ENCODE results near the gene SBF1.

SBF1 gene

GRCh38 chr22:50461979-50462540 is 12.8 kb downstream of the SBF1 start:
- H3K4me1 ChIP-seq (ENCODE audit: low read depth, poor library complexity, severe bottlenecking), result no peaks in the 10 kb centered on the region
- H4K20me1 ChIP-seq (ENCODE audit: insufficient read depth), result no peaks in the 10 kb centered on the region
- H3K9ac ChIP-seq, result no peak overlapping the region
- no peak overlapping the region for H3K4me3 ChIP-seq (IDR thresholded peaks at IDR 0.05; ENCODE audit: insufficient read depth, low read depth, low read length)
- H2AFZ ChIP-seq (ENCODE audit: low read depth), result no peak overlapping the region
- no peak overlapping the region for H3K4me2 ChIP-seq
- no peak for TF ChIP-seq CTCF (conservative IDR thresholded peaks at IDR 0.05; ENCODE audit: low read depth, low read length)
- no peaks in the 10 kb centered on the region for H3K79me2 ChIP-seq (ENCODE audit: insufficient read depth, low read depth)
- H3K27me3 ChIP-seq (ENCODE audit: insufficient read depth, low read depth), result no peaks in the 10 kb centered on the region
- no peak overlapping the region for H3K27ac ChIP-seq
- H3K36me3 ChIP-seq (ENCODE audit: insufficient read depth), result no peaks in the 10 kb centered on the region

GRCh38 chr22:50461536-50461935 is 13.3 kb downstream of the SBF1 start:
- Histone ChIP-seq H3K27ac (no peak overlapping the region), H3K4me3 (IDR thresholded peaks at IDR 0.05; ENCODE audit: insufficient read depth, low read depth, low read length) (no peak overlapping the region), H3K9ac (no peak overlapping the region), H4K20me1 (ENCODE audit: insufficient read depth) (no peaks in the 10 kb centered on the region), H3K36me3 (ENCODE audit: insufficient read depth) (no peaks in the 10 kb centered on the region), H3K4me2 (no peak overlapping the region), H3K79me2 (ENCODE audit: insufficient read depth, low read depth) (no peaks in the 10 kb centered on the region), H3K4me1 (ENCODE audit: low read depth, poor library complexity, severe bottlenecking) (no peaks in the 10 kb centered on the region), H3K27me3 (ENCODE audit: insufficient read depth, low read depth) (no peaks in the 10 kb centered on the region), H2AFZ (ENCODE audit: low read depth) (no peak overlapping the region)
- TF ChIP-seq CTCF (conservative IDR thresholded peaks at IDR 0.05; ENCODE audit: low read depth, low read length), result no peak

DNA sequence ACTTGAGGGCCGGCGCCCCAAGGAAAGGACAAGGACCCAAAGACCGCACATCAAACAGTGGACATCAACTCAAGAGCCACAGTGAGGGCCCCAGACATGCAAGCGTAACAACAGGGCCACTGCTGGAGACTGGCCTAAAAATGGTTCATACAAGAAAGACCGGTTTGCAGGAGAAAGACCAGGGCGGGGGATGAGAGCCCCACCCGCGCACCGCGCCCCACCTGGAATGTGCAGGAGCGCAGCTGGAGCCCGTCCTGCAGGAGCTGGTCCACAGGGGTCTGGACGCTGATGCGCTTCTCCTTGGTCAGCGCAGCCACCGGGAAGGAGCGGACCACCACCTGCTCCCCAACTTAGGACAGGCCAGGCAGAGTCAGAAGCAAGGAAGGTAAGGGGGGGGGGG is 13.9 kb downstream of the SBF1 start:
- H4K20me1 ChIP-seq (ENCODE audit: insufficient read depth), result no peaks in the 10 kb centered on the region
- no peak overlapping the region for H3K9ac ChIP-seq
- H3K27ac ChIP-seq, result no peak overlapping the region
- H3K79me2 ChIP-seq (ENCODE audit: insufficient read depth, low read depth), result no peaks in the 10 kb centered on the region
- H3K36me3 ChIP-seq (ENCODE audit: insufficient read depth), result no peaks in the 10 kb centered on the region
- no peaks in the 10 kb centered on the region for H3K4me1 ChIP-seq (ENCODE audit: low read depth, poor library complexity, severe bottlenecking)
- no peaks in the 10 kb centered on the region for H3K27me3 ChIP-seq (ENCODE audit: insufficient read depth, low read depth)
- no peak overlapping the region for H3K4me2 ChIP-seq
- H2AFZ ChIP-seq (ENCODE audit: low read depth), result no peak overlapping the region
- no peak for TF ChIP-seq CTCF (conservative IDR thresholded peaks at IDR 0.05; ENCODE audit: low read depth, low read length)
- H3K4me3 ChIP-seq (IDR thresholded peaks at IDR 0.05; ENCODE audit: insufficient read depth, low read depth, low read length), result no peak overlapping the region

- Histone ChIP-seq H4K20me1 (ENCODE audit: insufficient read depth) (no peaks in the 10 kb centered on the region), H3K4me2 (no peak overlapping the region), H3K4me1 (ENCODE audit: low read depth, poor library complexity, severe bottlenecking) (no peaks in the 10 kb centered on the region), H3K9ac (no peak overlapping the region), H3K79me2 (ENCODE audit: insufficient read depth, low read depth) (no peaks in the 10 kb centered on the region), H3K27me3 (ENCODE audit: insufficient read depth, low read depth) (no peaks in the 10 kb centered on the region), H3K27ac (no peak overlapping the region), H3K36me3 (ENCODE audit: insufficient read depth) (no peaks in the 10 kb centered on the region), H2AFZ (ENCODE audit: low read depth) (no peak overlapping the region), H3K4me3 (IDR thresholded peaks at IDR 0.05; ENCODE audit: insufficient read depth, low read depth, low read length) (no peak overlapping the region)
- TF ChIP-seq CTCF (conservative IDR thresholded peaks at IDR 0.05; ENCODE audit: low read depth, low read length), result no peak
These were observed 15.2 kb downstream of the SBF1 start for GRCh38 chr22:50459496-50460140.

Measured in KMS-11 (cell line).